Esophagus (tissue), 2 donors: ENCODE results near the gene CNTN3. TPM values are rescaled to one million over a fixed set of nuclear protein-coding genes. Genes with fewer than 3 reads are reported as not detected.

ENCODE experiments used
- H3K27ac ChIP-seq, 2 donors: one replicate each; pipeline ENCODE4 v1.5.1; 2013; ENCODE audit warnings: low read depth in 2 of 2, mild to moderate bottlenecking in 2 of 2, inconsistent platforms in 1 of 2, low read length in 1 of 2, moderate library complexity in 1 of 2
- H3K27me3 ChIP-seq, 2 donors: one replicate each; pipeline ENCODE4 v1.6.1; 2013; ENCODE audit warnings: low read length in 2 of 2, control low read depth in 1 of 2, mild to moderate bottlenecking in 1 of 2; ENCODE audit not compliant: insufficient read depth in 2 of 2, control insufficient read depth in 1 of 2
- H3K36me3 ChIP-seq, 2 donors: one replicate each; pipeline ENCODE4 v1.6.1; 2013; ENCODE audit warnings: low read length in 1 of 2; ENCODE audit not compliant: control insufficient read depth in 2 of 2, insufficient read depth in 2 of 2
- H3K4me1 ChIP-seq, 2 donors: one replicate each; pipeline ENCODE4 v1.6.1; 2013; ENCODE audit warnings: low read length in 1 of 2; ENCODE audit not compliant: control insufficient read depth in 2 of 2, insufficient read depth in 2 of 2
- H3K4me3 ChIP-seq, 2 donors: one replicate each; pipeline ENCODE4 v1.5.1; 2013; ENCODE audit warnings: low read length in 2 of 2, mild to moderate bottlenecking in 2 of 2, low read depth in 1 of 2, moderate library complexity in 1 of 2
- H3K9me3 ChIP-seq, 2 donors: one replicate each; pipeline ENCODE4 v1.6.1; 2013; ENCODE audit warnings: mild to moderate bottlenecking in 2 of 2, low read depth in 1 of 2, low read length in 1 of 2, moderate library complexity in 1 of 2; ENCODE audit not compliant: control insufficient read depth in 2 of 2, insufficient read depth in 1 of 2
- WGBS, 2 donors: extraction: QIAGEN DNeasy Blood & Tissue Kit; methylation state at CpG; one replicate each; pipeline ENCODE4 v1.1.7; 2013; 5-methylcytosine and 5-hydroxymethylcytosine counted together
- polyA plus RNA-seq, 2 donors: library from polyadenylated mRNA; stranded (reverse); fragments of 200-250 nt; gene quantifications; one replicate each; pipeline ENCODE4 v1.2.3, GENCODE V29; 2013
- donor health status: healthy with polysubstance abuse.
- donor health status: Bipolar disorder and iron deficiency.

The CNTN3 gene
- polyA plus RNA-seq, 2 donors, result 0.08 to 0.29 TPM

GRCh38 chr3:74593152-74593551 lies 21.3 kb downstream of the CNTN3 start:
- Histone ChIP-seq H3K4me3 (no peak overlapping the region), H3K27ac (no peak overlapping the region), H3K4me1 (no peaks in the 10 kb centered on the region), H3K36me3 (no peaks in the 10 kb centered on the region), H3K27me3 (no peaks in the 10 kb centered on the region), H3K9me3 (no peaks in the 10 kb centered on the region)
- WGBS, 2 donors, result 79 to 80% methylated on average over 3 of the region's 3 CpGs

GRCh38 chr3:74592359-74592758 lies 22.1 kb downstream of the CNTN3 start:
- H3K27ac ChIP-seq, result no peak overlapping the region
- 49 to 60% methylated on average over 2 of the region's 2 CpGs for WGBS, 2 donors
- no peaks in the 10 kb centered on the region for H3K36me3 ChIP-seq
- no peaks in the 10 kb centered on the region for H3K9me3 ChIP-seq
- no peaks in the 10 kb centered on the region for H3K27me3 ChIP-seq
- H3K4me1 ChIP-seq, result no peaks in the 10 kb centered on the region
- no peak overlapping the region for H3K4me3 ChIP-seq

DNA sequence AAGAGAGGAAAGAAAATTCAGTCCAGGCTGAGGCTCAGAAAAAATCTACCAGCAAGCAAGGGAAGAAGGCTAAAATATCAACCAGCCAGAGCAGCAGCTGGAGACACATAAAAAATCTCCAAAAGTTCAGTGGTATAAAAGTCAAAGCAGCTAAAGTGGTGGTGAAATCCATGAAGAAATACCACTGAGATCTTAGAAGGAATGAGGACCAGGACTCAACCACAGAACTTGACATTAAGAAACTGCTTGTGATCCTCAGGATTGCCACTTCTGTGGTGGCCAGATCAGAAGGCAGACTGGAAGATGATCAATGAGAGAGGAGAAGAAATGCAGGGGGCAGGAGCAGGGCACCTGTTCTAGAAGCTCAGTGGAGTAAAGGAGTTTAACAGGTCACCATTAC lies 22.5 kb downstream of the CNTN3 start:
- Histone ChIP-seq H3K4me1 (no peaks in the 10 kb centered on the region), H3K27ac (no peak overlapping the region), H3K27me3 (no peaks in the 10 kb centered on the region), H3K9me3 (no peaks in the 10 kb centered on the region), H3K4me3 (no peak overlapping the region), H3K36me3 (no peaks in the 10 kb centered on the region)

DNA sequence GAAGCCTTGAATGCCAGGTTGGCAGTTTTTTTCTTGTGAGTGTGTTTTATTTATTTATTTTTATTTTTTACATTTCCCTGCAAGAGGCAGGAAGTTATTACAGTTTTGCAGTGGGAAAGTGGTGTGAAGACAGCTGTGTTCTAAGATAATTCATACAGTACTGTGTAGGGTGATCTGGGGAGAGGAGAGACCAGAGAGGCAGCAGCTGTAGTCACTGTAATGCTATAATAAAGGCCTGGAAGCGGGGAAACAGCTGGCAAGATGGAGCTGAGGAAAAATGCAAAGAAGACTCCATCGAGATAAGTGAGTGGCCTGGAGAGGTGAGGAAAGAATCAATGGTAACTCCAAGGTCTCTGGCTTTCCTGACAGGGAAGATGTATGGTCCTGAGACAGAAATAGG lies 23.1 kb downstream of the CNTN3 start:
- WGBS, 2 donors, result 67 to 68% methylated on average over 2 of the region's 2 CpGs

DNA sequence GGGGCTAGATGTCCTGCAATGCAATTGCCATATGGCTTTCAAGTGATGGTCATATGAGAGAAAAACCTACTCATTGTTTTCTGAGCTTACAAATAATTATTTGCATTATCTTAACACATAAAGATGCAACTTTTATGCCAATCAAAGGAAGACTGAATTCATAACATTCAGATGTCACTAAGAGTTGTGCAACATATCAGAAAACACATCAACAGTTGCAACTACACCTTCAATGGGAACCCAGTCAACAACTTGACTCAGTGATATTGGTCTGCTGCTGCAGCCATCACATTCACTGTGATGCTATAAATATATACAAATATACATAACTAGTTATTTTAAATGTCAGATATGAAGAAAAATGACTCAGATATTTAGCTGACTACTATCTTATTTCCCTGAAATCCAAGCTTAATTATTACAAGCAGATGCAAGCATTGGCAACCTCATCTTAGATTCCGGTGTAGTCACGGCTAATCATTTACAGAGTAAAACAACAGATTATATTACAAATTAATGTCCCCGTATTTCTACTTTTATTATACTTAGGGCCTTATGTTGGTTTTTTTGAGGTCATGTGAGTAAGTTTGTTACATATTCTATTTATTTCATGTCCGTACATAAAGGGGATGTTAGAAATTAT lies 23.7 kb downstream of the CNTN3 start:
- Histone ChIP-seq H3K27me3 (no peaks in the 10 kb centered on the region), H3K27ac (no peak overlapping the region), H3K36me3 (no peaks in the 10 kb centered on the region), H3K4me3 (no peak overlapping the region), H3K4me1 (no peaks in the 10 kb centered on the region), H3K9me3 (no peaks in the 10 kb centered on the region)
- WGBS, 2 donors, result 75 to 86% methylated on average over 4 of the region's 4 CpGs

More for the DNA sequence above, 23.1 kb downstream of the CNTN3 start:
- Histone ChIP-seq H3K9me3 (no peaks in the 10 kb centered on the region), H3K36me3 (no peaks in the 10 kb centered on the region), H3K27ac (no peak overlapping the region), H3K4me1 (no peaks in the 10 kb centered on the region), H3K27me3 (no peaks in the 10 kb centered on the region), H3K4me3 (no peak overlapping the region)

- Histone ChIP-seq H3K9me3 (no peaks in the 10 kb centered on the region), H3K4me1 (no peaks in the 10 kb centered on the region), H3K36me3 (no peaks in the 10 kb centered on the region), H3K27ac (no peak overlapping the region), H3K27me3 (no peaks in the 10 kb centered on the region), H3K4me3 (no peak overlapping the region)
- WGBS, 2 donors, result 75% methylated on average over 2 of the region's 2 CpGs
Measured at GRCh38 chr3:74584782-74585181, 29.7 kb downstream of the CNTN3 start.

GRCh38 chr3:74582982-74583381 lies 31.5 kb downstream of the CNTN3 start:
- H3K4me3 ChIP-seq, result no peak overlapping the region
- 62 to 67% methylated on average over 5 of the region's 5 CpGs for WGBS, 2 donors
- H3K9me3 ChIP-seq, result no peaks in the 10 kb centered on the region
- no peaks in the 10 kb centered on the region for H3K4me1 ChIP-seq
- H3K27me3 ChIP-seq, result no peaks in the 10 kb centered on the region
- H3K36me3 ChIP-seq, result no peaks in the 10 kb centered on the region
- no peak overlapping the region for H3K27ac ChIP-seq

- Histone ChIP-seq H3K9me3 (no peaks in the 10 kb centered on the region), H3K36me3 (no peaks in the 10 kb centered on the region), H3K4me3 (no peak overlapping the region), H3K4me1 (no peaks in the 10 kb centered on the region), H3K27ac (no peak overlapping the region), H3K27me3 (no peaks in the 10 kb centered on the region)
- WGBS, 2 donors, result 64 to 70% methylated on average over 3 of the region's 3 CpGs
Measured at GRCh38 chr3:74575857-74576256, 38.6 kb downstream of the CNTN3 start.

DNA sequence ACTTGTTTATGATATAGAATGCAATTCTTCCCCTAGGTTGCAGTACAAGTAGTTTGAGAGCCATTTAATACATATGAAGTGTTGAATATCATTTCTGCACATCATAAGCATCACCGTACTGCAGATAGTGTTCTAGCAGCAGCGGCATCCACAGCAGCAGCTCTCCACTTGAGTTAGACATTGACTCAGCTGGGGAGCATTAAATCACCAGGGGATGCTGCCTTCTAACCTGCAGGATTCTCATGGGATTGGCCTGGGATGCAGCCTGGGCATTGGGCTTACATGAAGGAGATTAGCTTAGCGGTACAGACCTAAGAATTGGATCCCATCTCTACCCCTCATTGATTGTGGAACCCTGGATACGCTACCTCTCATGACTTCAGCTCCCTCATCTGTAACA lies 43.3 kb downstream of the CNTN3 start:
- H3K4me1 ChIP-seq, result no peaks in the 10 kb centered on the region
- WGBS, 2 donors, result 90 to 95% methylated on average over 4 of the region's 4 CpGs

More for the DNA sequence above, 43.3 kb downstream of the CNTN3 start:
- Histone ChIP-seq H3K27me3 (no peaks in the 10 kb centered on the region), H3K36me3 (no peaks in the 10 kb centered on the region), H3K4me3 (no peak overlapping the region), H3K9me3 (no peaks in the 10 kb centered on the region), H3K27ac (no peak overlapping the region)
